GM18499 (cell line): ENCODE data around the gene PAK1.

ENCODE experiments used
- ATAC-seq: cut with Tn5 transposase; IDR thresholded peaks from one replicate; pipeline ENCODE4 v1.9.1; 2021; ENCODE audit warnings: moderate number of reproducible peaks; ENCODE audit not compliant: insufficient read depth, unreplicated experiment

Gene PAK1

DNA sequence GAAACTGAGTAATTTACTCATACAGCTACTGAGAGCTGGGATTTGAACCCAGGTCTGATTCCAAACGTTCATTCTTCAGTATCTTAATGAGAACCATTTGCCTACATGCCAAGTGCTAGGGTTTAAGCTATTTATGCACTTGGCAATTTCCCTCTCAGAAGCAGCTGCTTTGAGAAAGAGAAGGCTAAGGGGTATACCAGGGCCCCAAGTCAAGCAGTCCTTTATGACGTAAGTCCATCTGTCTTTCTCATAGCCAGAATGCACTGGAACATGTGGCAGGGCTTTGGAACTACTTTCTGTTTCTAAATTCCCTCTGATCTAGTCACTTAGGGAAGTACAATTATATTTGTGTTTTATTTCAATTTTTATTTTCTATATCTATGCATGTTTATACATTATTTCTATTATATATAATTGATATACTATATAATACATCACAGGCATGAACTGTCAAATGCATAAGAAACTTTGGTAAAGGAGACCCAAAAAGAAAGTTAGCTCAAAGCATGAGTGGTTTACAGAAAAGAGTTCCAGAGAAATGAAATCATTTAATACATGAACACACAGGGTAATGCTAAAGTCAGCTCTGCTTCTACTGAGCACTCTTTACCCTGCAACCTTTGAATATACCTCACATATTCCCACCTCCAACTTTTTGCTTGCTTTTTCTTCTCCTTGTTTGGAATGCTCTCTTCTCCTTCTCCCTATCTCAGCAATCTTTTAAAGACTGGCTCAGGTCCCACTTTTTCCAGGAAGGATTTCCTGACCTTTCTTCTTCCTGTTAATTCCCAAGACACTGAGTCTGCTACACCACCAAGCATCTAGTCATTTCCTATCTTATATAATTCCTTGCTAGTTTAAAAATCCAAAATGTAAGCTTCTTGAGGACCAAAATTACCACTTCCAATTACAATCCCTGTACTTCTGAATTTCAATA, 91.9 kb downstream of the PAK1 start:
- ATAC-seq: no peak

DNA sequence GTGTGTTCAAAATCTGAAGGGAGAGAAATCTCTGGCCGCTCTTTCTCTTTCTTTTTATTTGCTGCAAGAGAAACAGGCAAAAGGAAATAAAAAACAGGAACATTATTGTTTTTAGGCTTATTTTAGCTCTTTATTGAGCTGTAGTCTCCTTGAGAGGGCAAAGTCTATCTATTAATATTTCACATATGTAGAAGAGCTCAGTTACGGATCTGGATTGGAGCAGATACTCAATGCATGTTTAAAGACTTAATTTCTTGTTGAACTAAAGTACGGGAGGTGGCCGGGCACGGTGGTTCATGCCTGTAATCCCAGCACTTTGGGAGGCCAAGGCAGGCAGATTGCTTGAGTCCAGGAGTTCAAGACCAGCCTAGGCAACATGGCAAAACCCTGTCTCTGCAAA, 94.0 kb downstream of the PAK1 start:
- no peak for ATAC-seq

DNA sequence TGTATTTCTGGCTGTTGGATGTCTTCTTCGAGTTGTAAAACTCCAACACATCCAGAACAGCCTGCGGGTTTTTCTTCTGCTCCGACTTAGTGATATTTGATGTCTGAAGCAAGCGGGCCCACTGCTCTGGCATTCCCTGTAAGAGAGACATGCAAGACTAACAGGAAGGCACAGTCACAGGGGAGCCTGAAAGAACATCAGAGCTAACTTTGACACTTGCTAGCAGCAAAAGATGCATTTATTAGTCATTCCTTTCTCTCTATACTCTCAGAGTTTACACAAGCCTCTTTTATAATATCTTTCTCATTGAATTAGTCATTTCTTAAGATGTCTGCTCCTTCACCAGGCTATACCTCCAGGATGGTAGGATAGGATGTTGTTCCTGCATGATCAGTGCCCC, 94.6 kb downstream of the PAK1 start:
- ATAC-seq: no peak

DNA sequence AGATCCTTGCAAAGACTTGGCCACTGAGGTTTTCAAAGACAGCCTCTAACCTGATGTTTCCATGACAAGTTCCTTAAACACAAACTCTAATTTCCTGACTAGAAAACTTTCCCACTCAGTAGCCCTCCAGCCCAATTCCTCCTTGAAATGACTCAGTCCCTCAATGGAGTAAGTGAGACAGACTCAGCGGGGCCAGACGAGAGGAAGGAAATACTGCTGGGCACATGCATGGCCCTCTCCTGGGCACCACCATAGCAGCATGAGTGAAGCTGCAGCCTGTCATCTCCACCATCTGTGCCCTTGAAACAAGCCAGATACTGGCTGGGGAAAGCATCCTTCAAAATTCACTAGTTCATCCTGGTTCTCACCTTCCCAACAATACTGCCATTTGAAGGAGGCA, 96.2 kb downstream of the PAK1 start:
- no peak for ATAC-seq

DNA sequence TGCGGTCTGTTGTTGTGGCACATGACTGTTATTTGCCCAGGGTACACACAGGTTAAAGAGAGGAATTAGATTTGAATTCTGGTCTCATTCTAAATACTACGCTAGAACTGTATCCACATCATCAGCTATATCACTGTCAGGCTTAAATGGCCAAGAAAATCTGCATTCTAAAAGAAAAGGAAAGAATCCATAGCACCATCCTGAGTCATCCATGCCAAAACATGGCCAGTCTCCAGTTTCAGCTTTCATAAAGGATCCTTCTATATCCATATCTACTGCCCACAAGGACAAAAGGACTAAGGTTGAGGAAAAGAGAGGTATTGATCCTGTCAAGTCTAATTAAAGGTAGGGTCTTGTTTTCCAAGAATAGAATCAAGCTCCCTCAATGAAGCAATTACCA, 98.8 kb downstream of the PAK1 start:
- no peak for ATAC-seq

DNA sequence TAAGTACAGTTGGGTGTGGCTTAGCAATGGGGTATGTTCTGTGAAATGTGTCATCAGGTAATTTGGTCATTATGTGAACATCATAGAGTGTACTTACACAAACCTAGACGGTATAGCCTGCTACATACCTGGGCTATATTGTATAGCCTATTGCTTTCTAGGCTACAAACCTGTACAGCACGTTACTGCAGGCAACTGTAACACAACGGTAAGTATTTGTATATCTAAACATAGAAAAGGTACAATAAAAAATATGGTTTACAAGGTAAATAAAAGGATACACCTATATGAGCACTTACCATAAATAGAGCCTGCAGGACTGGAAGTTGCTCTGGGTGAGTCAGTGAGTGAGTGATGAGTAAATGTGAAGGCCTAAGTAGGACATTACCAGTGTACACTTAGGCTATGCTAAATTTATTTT, 99.3 kb downstream of the PAK1 start:
- no peak for ATAC-seq

DNA sequence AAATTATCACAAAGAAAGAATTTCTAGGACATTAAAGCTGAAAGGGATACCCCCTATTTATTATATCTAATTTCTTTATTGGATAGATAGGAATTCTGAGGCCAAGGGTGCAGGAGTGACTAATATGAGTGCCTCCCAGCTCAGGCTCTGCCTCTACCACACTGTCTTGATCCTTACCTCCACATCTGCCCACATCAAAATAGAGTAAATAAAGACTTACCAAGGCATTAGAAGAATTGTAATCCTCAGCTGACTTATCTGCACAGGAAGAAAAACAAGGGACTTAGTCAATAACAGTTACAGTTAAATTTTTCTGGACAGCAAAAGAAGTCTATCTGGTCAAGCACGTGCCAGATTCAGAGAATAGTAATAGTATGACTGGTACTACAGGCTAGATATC, 99.8 kb downstream of the PAK1 start:
- ATAC-seq: no peak

DNA sequence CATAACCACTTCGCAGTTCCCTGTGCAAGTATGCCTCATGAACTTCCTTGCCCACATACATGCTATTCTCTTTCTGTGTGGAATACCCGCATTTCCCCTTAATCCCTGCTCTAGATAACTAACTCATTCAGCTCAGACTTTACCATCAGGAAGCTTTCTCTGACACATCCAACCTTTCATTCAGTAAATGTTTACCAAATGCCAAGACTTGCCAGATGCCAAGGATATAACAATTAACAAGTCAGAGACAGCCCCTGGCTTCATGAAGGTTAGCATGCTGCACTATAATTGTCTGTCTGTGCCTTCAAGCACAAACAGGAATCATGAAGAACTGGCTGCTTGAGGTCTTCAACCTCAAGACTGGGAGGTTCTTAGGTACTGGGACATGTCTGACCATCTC, 101.2 kb downstream of the PAK1 start:
- no peak for ATAC-seq

DNA sequence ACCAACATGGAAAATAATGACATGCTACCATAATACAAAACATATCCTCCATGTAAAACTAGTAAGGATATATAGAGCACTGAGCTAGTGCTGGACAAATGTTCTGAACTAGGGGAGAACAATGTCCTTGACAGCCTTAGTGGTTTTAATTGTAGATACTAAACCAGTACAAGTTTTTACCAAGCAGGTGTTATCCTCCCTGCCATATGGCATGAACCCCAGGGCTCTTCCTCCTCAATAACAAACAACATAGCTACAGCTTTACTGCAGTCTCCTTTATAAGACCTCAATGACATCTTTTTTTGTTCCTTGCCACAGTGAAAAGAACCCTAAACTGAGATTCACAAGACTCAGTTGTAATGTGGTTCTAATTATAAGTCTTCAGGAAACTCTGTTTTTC, 102.2 kb downstream of the PAK1 start:
- ATAC-seq: no peak

DNA sequence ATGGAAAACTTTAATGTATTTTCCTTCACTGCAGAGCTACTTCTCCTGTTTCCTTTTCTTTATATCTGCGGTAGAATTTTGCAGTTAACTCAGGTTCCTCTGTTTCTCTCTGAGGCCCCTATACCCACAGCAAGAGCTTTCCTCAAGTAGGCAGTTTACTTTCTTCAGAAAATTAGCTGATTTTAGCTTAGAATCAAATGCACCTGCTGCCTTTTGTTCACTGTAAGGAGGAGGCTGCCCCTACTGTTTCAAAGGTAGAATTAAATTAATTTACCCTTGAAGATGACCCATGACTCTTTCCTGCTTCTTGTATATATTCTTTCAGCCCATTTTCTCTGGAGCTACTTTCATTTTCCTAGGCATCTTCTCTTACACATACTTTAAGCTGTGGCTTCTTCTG, 103.7 kb downstream of the PAK1 start:
- no peak for ATAC-seq

DNA sequence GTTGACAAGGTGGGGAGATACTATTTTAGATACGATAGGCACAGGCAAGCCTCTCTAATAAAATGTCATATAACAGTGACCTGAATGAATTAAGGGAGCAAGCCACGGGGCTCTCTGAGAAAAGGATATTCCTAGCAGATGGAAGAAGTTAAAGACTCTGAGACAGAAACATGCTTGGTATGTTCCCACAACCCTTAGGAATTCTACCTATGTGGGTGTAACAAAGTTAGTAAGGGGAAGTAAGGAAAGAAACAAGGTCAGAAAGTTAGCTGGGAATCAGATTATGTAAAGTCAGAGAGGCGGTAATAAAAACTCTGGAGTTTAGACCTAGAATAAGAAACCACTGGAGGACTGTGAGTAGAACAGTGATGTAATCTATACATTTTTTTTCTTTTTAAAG, 112.7 kb downstream of the PAK1 start:
- ATAC-seq: no peak

DNA sequence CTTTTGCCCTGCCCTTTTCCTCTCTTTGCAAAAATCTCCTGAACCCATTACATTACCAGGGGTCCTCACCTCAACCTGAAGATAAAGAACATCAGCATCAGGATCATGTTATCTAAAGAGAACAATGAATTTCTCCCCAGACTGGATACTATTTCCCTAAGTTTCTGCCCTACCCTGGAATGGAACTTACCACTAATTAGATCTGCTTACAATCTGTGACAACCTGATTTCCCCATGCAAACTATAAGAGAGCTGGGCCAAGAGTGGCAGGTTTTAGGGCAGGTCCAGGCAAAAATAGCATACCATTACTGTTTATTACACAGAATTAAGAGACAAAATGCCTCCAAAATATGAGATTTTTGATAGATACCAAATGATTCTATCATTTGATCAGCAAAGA, 114.4 kb downstream of the PAK1 start:
- ATAC-seq: no peak

DNA sequence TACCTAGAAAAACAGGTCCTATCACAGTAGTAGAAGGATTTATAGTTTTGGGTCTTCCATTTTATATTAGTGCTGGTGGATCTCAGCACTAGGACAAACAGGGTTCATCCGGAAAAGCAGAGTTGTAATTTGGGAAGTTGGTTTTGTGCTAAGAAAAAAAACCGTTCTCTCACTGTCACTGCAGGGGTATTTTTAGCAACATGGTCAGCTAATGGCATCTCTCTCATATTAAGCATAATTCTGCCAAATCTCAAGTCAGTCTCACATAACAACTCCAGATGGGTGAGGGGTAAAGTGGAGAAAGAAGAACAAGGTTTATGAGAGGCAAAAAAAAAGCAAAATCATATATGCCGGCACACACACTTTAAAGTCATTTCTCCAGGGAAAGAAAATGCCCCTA, 120.8 kb downstream of the PAK1 start:
- no peak for ATAC-seq

DNA sequence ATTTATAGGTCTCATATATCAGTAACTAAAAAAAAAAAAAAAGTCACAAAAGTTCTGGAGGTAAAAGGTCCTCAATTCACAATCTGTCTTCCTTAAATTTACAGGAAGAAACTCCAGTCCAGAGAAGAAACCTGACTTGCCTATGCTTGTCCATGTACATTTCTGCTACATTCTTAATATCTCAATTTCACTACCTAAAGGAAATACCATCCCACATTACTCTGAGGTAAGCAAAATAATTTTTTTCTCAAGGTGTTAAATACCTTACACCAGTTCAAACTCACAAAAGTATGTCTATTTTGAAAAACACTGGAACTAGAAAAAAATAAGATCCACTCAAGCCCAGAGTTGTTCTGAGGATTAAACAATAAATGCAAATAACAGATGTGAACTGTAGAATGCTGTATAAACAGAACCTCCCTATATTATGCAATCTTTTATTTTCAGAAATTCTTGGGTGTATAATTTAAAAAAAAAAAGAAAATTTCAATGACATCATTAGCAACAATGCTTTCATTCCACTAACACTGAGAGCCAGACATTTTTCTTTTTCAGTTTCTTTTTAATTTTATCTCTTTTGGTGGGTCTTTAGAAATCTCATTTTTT, 122.5 kb downstream of the PAK1 start:
- ATAC-seq: no peak

DNA sequence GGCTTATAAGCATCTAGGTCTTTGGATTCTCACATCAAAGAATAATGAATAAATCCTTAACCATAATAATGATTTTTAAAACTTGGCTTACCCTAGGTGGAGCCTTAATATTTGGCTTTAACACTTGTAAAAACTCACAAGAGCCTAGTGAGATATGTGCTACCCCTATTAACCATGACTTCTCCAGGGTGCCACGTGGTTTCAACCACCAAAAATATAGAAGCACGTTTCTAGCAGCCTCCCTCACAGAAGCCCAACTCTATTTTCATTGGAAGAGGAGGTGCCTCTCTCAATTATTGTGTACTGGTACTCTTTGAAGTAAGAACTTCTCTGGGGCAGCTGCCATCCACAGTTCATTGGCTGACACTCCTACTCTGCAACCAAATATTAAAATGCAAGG, 125.9 kb downstream of the PAK1 start:
- no peak for ATAC-seq

DNA sequence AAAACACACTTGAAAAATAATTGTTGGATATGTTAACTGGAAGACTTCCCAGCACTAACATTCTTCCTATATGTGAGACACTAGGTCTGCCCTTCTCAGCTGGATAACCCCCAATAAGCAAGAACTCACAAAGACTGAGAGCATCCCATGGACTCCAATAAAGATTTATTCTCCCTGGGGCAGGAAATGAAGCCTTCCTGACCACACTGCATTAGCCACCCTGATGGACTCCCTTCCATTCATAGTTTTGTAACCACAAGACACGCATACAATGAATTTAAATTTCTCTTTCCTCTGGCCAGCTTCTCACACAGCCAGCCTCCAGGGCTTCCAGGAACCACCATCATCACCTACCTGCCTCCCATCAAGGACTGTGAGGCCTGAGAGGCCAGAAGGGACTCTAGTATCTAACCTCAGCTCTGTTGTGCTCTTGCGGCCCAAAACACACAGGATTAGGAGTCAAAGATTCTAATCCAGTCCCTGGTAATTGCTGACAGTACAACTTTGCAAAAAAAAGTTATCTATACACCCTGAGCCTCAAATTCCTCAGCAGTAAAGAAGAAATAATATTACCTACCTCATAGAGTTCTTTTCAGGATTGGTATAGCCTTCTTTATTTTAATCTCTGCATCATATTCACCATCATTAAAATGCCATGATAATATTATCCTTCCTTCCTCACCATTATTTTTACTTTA, 126.8 kb downstream of the PAK1 start:
- ATAC-seq: no peak

DNA sequence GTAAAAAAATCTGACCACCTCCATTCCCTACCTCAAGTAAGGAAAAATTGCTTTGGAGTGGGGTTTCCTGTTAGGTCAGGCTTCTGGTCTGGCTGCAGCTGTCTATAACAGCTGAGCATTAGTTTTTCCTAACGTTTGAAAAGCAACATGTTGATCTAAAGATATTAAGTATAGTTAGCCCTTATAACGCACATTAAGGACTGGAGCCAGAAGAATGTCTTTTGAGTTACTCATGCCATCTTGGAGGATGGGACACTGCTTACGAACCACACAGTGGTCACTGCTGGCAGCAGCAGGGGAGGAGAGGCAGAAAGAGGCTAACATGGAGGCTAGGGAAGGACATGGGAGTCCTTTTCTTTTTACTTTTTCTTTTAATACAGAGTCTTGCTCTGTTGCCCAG, 128.3 kb downstream of the PAK1 start:
- ATAC-seq: no peak

DNA sequence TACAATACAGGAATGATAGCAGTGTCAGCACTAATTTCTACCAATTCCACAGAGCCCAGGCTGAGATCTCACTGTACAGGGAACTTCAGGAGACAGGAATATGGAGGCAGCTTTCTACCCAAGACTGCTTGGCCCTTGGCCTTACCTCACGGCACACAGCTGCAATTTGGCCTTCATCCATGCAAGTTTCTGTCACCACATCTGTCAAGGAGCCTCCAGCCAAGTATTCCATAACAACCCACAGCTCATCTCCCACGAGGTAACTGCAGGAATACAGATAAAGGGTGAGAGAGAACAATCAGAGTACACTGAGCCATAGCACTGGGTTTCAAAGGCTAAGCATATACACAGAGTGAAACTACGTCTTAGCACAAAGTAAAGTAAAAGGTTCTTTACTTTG, 133.4 kb downstream of the PAK1 start:
- ATAC-seq: no peak

DNA sequence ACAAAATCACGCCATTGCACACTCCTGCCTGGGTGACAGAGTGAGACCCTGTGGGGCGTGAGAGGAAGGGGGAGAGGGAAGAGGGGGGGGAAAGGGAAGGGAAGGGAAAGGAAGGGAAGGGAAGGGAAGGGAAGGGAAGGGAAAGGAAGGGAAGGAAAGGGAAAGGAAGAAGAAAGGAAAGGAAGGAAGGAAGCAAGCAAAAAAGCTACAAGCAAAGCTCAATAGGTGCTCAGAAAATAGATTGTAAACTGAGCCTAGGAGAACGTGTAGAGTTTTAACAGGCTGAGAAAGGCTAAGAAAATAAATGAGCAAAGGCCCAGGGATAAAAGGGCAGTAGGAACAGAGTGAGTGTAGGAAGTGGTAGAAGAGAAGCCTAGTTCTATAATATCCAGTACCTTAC, 141.6 kb downstream of the PAK1 start:
- no peak for ATAC-seq

DNA sequence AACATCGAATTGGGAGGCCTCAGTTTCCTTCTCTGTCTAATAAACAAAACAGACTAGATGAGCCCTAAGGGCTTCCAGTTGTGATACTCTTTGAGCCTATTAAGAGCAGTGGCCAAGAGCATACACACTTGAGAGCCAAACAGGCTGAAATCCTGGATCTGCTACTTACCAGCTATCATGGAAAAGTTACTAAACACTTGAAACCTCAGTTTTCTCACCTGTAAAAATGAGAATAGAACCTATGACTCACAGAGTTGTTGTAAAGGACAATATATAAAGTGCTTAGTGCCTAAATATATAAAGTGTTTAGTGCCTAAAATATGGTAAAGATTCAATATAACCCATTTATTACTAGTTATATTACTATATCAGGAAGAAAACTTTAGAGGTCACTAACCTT, 148.7 kb downstream of the PAK1 start:
- ATAC-seq: no peak

DNA sequence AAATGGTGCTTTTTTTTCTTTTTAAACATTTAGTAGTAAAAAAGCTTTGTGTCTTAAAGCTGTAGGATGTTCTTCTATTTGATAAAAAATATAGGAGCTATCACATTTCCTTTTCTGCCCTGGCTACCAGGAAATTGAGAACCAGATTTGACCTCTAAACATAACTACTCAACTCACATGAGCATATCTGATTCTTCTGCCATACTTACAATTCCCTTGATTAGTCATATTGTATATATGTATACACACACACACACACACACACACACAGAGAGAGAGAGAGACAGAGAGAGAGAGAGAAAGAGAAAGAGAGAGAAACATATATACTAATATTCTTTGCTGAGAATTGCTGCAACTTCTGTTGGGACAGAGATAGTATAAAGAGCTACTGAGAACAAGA, 149.4 kb downstream of the PAK1 start:
- ATAC-seq: no peak
